WTC11 (cell line): ENCODE data around the gene RNASEL. TPM values are rescaled to one million over a fixed set of nuclear protein-coding genes. Genes with fewer than 3 reads are reported as not detected.
A peak's percentile ranks its signal among the peaks of the same experiment; 100 is the strongest.

ENCODE experiments used
- ATAC-seq: fragments of 200-7000 bp; cut with Tn5 transposase; 2 replicates; pipeline ENCODE4 v1.10.0; 2021; ENCODE audit warnings: mild to moderate bottlenecking, moderate library complexity
- CTCF ChIA-PET: fragments of 300-600 bp; sonication (Branson Sonifier 250); formaldehyde crosslinking; loops from one replicate; lab custom pipeline; 2021; ENCODE audit warnings: antibody characterized with exemption; lab: Charles Lee
- POLR2A ChIA-PET: fragments of 350-600 bp; sonication (Branson Sonifier 250); formaldehyde crosslinking; loops from one replicate; lab custom pipeline; 2021; ENCODE audit warnings: antibody characterized with exemption; lab: Charles Lee
- DNase-seq: peaks from one replicate; pipeline ENCODE4 v3.0.0; 2021; ENCODE audit warnings: low spot score
- H3K27ac Mint-ChIP-seq: 2 replicates; pipeline ENCODE4 v1.8.0; 2021; ENCODE audit warnings: mixed read lengths
- H3K27me3 Mint-ChIP-seq: 2 replicates; pipeline ENCODE4 v1.8.0; 2021; ENCODE audit warnings: low read depth, mild to moderate bottlenecking, moderate library complexity, mixed read lengths
- H3K36me3 Mint-ChIP-seq: 2 replicates; pipeline ENCODE4 v1.8.0; 2021; ENCODE audit warnings: mixed read lengths
- H3K4me1 Mint-ChIP-seq: 2 replicates; pipeline ENCODE4 v1.8.0; 2022; ENCODE audit warnings: mixed read lengths
- H3K4me3 Mint-ChIP-seq: 2 replicates; pipeline ENCODE4 v1.8.0; 2021; ENCODE audit warnings: mild to moderate bottlenecking, moderate library complexity, mixed read lengths
- H3K9me3 Mint-ChIP-seq: 2 replicates; pipeline ENCODE4 v1.8.0; 2021; ENCODE audit warnings: mixed read lengths
- ARID4B ChIP-seq: sonication (generic); formaldehyde crosslinking; IDR thresholded peaks from 2 replicates; pipeline ENCODE4 v1.8.0; 2023; ENCODE audit warnings: missing genetic modification reagents, mild to moderate bottlenecking, borderline replicate concordance
- ATF1 ChIP-seq: sonication (generic); formaldehyde crosslinking; IDR thresholded peaks from 2 replicates; pipeline ENCODE4 v1.8.1; 2023; ENCODE audit warnings: mild to moderate bottlenecking, moderate library complexity, missing genetic modification reagents
- ATF3 ChIP-seq: sonication (generic); formaldehyde crosslinking; conservative IDR thresholded peaks from 2 replicates; pipeline ENCODE4 v1.8.1; 2022; ENCODE audit warnings: mild to moderate bottlenecking, missing genetic modification reagents
- CREB1 ChIP-seq: sonication (generic); formaldehyde crosslinking; IDR thresholded peaks from 2 replicates; pipeline ENCODE4 v1.8.0; 2023; ENCODE audit warnings: mild to moderate bottlenecking, missing genetic modification reagents
- ELF4 ChIP-seq: sonication (generic); formaldehyde crosslinking; IDR thresholded peaks from 2 replicates; pipeline ENCODE4 v1.8.1; 2022; ENCODE audit warnings: low read depth, mild to moderate bottlenecking, moderate library complexity, missing genetic modification reagents
- FOXK1 ChIP-seq: sonication (generic); formaldehyde crosslinking; IDR thresholded peaks from 2 replicates; pipeline ENCODE4 v1.8.0; 2022; ENCODE audit warnings: mild to moderate bottlenecking, moderate library complexity, missing genetic modification reagents
- FOXP1 ChIP-seq: sonication (generic); formaldehyde crosslinking; IDR thresholded peaks from 2 replicates; pipeline ENCODE4 v1.8.0; 2022; ENCODE audit warnings: missing genetic modification reagents, mild to moderate bottlenecking, moderate library complexity, borderline replicate concordance
- GRHL2 ChIP-seq: fragments of 250-450 bp; sonication (Bioruptor Pico); IDR thresholded peaks from 2 replicates; pipeline ENCODE4 v1.8.0; 2022; ENCODE audit warnings: mild to moderate bottlenecking, moderate library complexity; ENCODE audit not compliant: insufficient replicate concordance, severe bottlenecking
- HMGA2 ChIP-seq: fragments of 250-450 bp; sonication (Bioruptor Pico); IDR thresholded peaks from 2 replicates; pipeline ENCODE4 v1.4.0; 2021; ENCODE audit warnings: mild to moderate bottlenecking, moderate library complexity
- KAT7 ChIP-seq: sonication (generic); formaldehyde crosslinking; IDR thresholded peaks from 2 replicates; pipeline ENCODE4 v1.8.1; 2023; ENCODE audit warnings: missing genetic modification reagents, mild to moderate bottlenecking, borderline replicate concordance
- MAX ChIP-seq: sonication (generic); formaldehyde crosslinking; IDR thresholded peaks from 2 replicates; pipeline ENCODE4 v1.8.0; 2022; ENCODE audit warnings: mild to moderate bottlenecking, missing genetic modification reagents
- NFE2L1 ChIP-seq: sonication (generic); formaldehyde crosslinking; IDR thresholded peaks from 2 replicates; pipeline ENCODE4 v1.8.1; 2023; ENCODE audit warnings: missing genetic modification reagents
- RELA ChIP-seq: sonication (generic); formaldehyde crosslinking; IDR thresholded peaks from 2 replicates; pipeline ENCODE4 v1.8.1; 2022; ENCODE audit warnings: missing genetic modification reagents, mild to moderate bottlenecking, borderline replicate concordance
- SOX15 ChIP-seq: fragments of 250-450 bp; sonication (Bioruptor Pico); IDR thresholded peaks from 2 replicates; pipeline ENCODE4 v1.9.0; 2021; ENCODE audit warnings: mild to moderate bottlenecking
- TP53 ChIP-seq: sonication (generic); formaldehyde crosslinking; IDR thresholded peaks from 2 replicates; pipeline ENCODE4 v1.8.1; 2023; ENCODE audit warnings: mild to moderate bottlenecking, missing genetic modification reagents
- USF1 ChIP-seq: sonication (generic); formaldehyde crosslinking; IDR thresholded peaks from 2 replicates; pipeline ENCODE4 v1.8.0; 2022; ENCODE audit warnings: mild to moderate bottlenecking, missing genetic modification reagents
- USF2 ChIP-seq: sonication (generic); formaldehyde crosslinking; IDR thresholded peaks from 2 replicates; pipeline ENCODE4 v1.8.1; 2023; ENCODE audit warnings: mild to moderate bottlenecking, missing genetic modification reagents, moderate library complexity
- ZNF232 ChIP-seq: sonication (generic); formaldehyde crosslinking; IDR thresholded peaks from 2 replicates; pipeline ENCODE4 v1.8.0; 2022; ENCODE audit warnings: mild to moderate bottlenecking, missing genetic modification reagents
- ZNF263 ChIP-seq: sonication (generic); formaldehyde crosslinking; IDR thresholded peaks from 2 replicates; pipeline ENCODE4 v1.8.1; 2022; ENCODE audit warnings: low read depth, mild to moderate bottlenecking, moderate library complexity, missing genetic modification reagents
- ZNF317 ChIP-seq: sonication (generic); formaldehyde crosslinking; IDR thresholded peaks from 2 replicates; pipeline ENCODE4 v1.8.1; 2023; ENCODE audit warnings: low read depth, mild to moderate bottlenecking, moderate library complexity, missing genetic modification reagents, borderline replicate concordance
- ZSCAN18 ChIP-seq: fragments of 250-450 bp; sonication (Bioruptor Pico); IDR thresholded peaks from 2 replicates; pipeline ENCODE4 v2.1.2; 2022; ENCODE audit warnings: mild to moderate bottlenecking, moderate library complexity
- total RNA-seq: library from RNA; stranded (reverse); gene quantifications from 3 replicates; pipeline ENCODE4 v1.2.3, GENCODE V29; 2021

RNASEL gene
- total RNA-seq, 1 experiment from 2014 or later = 0.77 TPM

- TF ChIP-seq ARID4B (CRISPR knock-in tag) = no peak
- peak; percentile 64 for TF ChIP-seq FOXK1 (CRISPR knock-in tag)
- TF ChIP-seq ZNF317 (CRISPR knock-in tag) = 0 out of 2 replicates have a peak, but pooled peaks have one; percentile 33
- TF ChIP-seq, all 79 proteins: peak for 15
Observed at GRCh38 chr1:182616130-182617013, 27.3 kb upstream of the RNASEL start (continued).

- Mint-ChIP-seq H3K4me3 (peak overlapping the region; percentile 71), H3K27ac (peak overlapping the region; percentile 86), H3K9me3 (peaks cover 2% of the 10 kb centered on the region), H3K27me3 (peaks cover 63% of the 10 kb centered on the region), H3K4me1 (peaks cover 78% of the 10 kb centered on the region), H3K36me3 (no peaks in the 10 kb centered on the region)
- POLR2A ChIA-PET = interaction anchor here (0.6 to 2.0 kb wide), 11 partner anchors 11 to 410 kb away, joined by 3 to 15 read pairs (median 6); partner anchors contain the start of gene RGS16
- CTCF ChIA-PET = interaction anchor here (1.2 to 6.3 kb wide), 9 partner anchors 11 to 171 kb away, joined by 3 to 84 read pairs (median 11); no protein-coding TSS in a partner anchor
- peak; percentile 32 for ATAC-seq
- peak; percentile 31 for DNase-seq
- no peak for TF ChIP-seq USF2 (CRISPR knock-in tag)
- no peak for TF ChIP-seq ARID4B (CRISPR knock-in tag)
- no peak for TF ChIP-seq ATF3
- no peak for TF ChIP-seq KAT7 (CRISPR knock-in tag)
- TF ChIP-seq HMGA2 (CRISPR knock-in tag) = no peak
- TF ChIP-seq ZNF263 (CRISPR knock-in tag) = no peak
- TF ChIP-seq USF1 (CRISPR knock-in tag) = no peak
- TF ChIP-seq GRHL2 (CRISPR knock-in tag) = no peak
- no peak for TF ChIP-seq ZSCAN18 (CRISPR knock-in tag)
- no peak for TF ChIP-seq RELA (CRISPR knock-in tag)
- no peak for TF ChIP-seq SOX15 (CRISPR knock-in tag)
- TF ChIP-seq FOXP1 (CRISPR knock-in tag) = no peak
- TF ChIP-seq ZNF232 (CRISPR knock-in tag) = no peak
- TF ChIP-seq ATF1 (CRISPR knock-in tag) = no peak
- TF ChIP-seq ELF4 (CRISPR knock-in tag) = no peak
- TF ChIP-seq MAX (CRISPR knock-in tag) = no peak
- TF ChIP-seq NFE2L1 (CRISPR knock-in tag) = no peak
- no peak for TF ChIP-seq CREB1 (CRISPR knock-in tag)
- TF ChIP-seq TP53 (CRISPR knock-in tag) = no peak
Observed at GRCh38 chr1:182615468-182616129, 26.5 kb upstream of the RNASEL start.
